KOPT-K1 (cell line): ENCODE results near the gene CELA2B.

Experiments
- H3K27ac ChIP-seq: fragments of 200-600 bp; sonication (generic); 2 replicates; pipeline ENCODE4 v1.5.1; 2016; ENCODE audit warnings: antibody characterized with exemption, mild to moderate bottlenecking, low read depth, low read length; ENCODE audit not compliant: poor library complexity, severe bottlenecking
- H3K36me3 ChIP-seq: fragments of 200-600 bp; sonication (generic); 2 replicates; pipeline ENCODE4 v1.5.1; 2017; ENCODE audit warnings: antibody characterized with exemption, mild to moderate bottlenecking, low read length, moderate library complexity; ENCODE audit not compliant: insufficient read depth
- H3K9me3 ChIP-seq: fragments of 200-600 bp; sonication (generic); 2 replicates; pipeline ENCODE4 v1.5.1; 2017; ENCODE audit warnings: antibody characterized with exemption, low read length, mild to moderate bottlenecking; ENCODE audit not compliant: insufficient read depth, poor library complexity, severe bottlenecking

The CELA2B gene

DNA sequence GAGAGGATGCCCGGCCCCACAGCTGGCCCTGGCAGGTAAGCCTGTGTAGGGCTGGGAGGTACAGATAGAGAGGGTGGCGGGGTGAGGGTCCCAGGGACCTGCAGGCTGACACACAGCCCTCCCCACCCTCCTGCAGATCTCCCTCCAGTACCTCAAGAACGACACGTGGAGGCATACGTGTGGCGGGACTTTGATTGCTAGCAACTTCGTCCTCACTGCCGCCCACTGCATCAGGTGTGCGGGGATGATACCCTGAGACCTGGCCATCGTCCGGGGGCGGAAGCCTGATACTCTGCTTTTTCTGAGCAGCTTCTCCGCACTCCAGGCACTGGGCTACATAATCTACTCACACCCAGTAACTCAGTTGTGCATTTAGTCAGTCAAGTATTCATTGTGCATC is 35.5 kb upstream of the CELA2B start:
- H3K9me3 ChIP-seq, result no peaks in the 10 kb centered on the region
- no peaks in the 10 kb centered on the region for H3K36me3 ChIP-seq
- no peak overlapping the region for H3K27ac ChIP-seq

- no peak overlapping the region for H3K27ac ChIP-seq
- no peaks in the 10 kb centered on the region for H3K36me3 ChIP-seq
- no peaks in the 10 kb centered on the region for H3K9me3 ChIP-seq
Measured at GRCh38 chr1:15441247-15441646, 34.7 kb upstream of the CELA2B start.

DNA sequence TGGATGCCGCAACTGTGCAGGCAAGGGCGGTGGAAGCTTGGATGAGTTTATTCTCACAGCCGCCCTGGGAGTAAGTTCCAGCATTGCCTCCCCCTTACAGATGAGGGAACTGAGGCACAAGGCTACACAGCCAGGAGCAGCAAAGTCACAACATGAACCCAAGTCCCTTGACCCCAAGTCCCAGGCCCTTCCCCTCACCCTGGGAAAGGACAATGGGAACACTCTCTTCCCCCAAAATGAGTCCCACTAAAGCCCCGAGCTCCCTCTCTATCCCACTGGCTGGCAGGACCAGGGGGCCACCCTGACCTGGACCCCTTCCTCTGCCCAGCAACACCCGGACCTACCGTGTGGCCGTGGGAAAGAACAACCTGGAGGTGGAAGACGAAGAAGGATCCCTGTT is 33.8 kb upstream of the CELA2B start:
- Histone ChIP-seq H3K36me3 (no peaks in the 10 kb centered on the region), H3K9me3 (no peaks in the 10 kb centered on the region), H3K27ac (no peak overlapping the region)

DNA sequence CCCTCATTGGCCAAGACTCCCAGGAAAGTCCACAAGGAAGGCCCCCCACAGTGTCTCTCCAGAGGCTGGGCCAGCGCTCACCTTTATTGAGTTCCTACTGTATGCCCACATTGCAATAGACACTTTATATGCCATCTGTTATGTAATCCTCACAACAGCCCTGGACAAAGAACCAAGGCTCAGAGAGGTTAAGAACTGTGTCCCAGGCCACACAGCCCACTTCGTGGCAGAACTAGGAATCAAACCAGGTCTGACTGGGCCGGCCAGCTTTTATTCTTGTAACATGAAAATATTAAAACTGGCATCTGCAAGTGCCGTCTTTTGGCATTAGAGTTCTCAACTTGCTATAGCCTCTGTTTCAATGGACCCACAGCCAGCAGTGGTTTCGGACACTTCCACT is 33.1 kb upstream of the CELA2B start:
- Histone ChIP-seq H3K9me3 (no peaks in the 10 kb centered on the region), H3K27ac (no peak overlapping the region), H3K36me3 (no peaks in the 10 kb centered on the region)

DNA sequence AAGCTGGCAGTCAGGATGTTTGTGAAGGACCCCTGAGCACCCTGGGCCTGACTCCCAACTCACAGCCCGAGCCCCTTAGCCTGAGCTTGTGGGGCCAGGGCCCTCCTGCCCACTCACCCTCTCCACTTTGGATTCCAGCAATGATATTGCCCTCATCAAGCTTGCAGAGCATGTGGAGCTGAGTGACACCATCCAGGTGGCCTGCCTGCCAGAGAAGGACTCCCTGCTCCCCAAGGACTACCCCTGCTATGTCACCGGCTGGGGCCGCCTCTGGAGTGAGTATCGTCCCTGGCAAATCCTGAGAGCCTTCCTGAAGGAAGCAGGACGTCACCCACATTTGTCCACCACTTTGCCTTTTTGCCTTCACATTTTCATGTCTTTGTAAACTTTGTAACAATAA is 32.6 kb upstream of the CELA2B start:
- H3K27ac ChIP-seq, result no peak overlapping the region
- H3K36me3 ChIP-seq, result no peaks in the 10 kb centered on the region
- no peaks in the 10 kb centered on the region for H3K9me3 ChIP-seq

- H3K27ac ChIP-seq, result no peak overlapping the region
Measured at GRCh38 chr1:15444468-15445389, 31.2 kb upstream of the CELA2B start.

GRCh38 chr1:15445390-15446122 is 30.3 kb upstream of the CELA2B start:
- Histone ChIP-seq H3K9me3 (no peaks in the 10 kb centered on the region), H3K36me3 (no peaks in the 10 kb centered on the region), H3K27ac (no peak overlapping the region)

More at GRCh38 chr1:15444468-15445389, 31.2 kb upstream of the CELA2B start:
- H3K9me3 ChIP-seq, result no peaks in the 10 kb centered on the region
- H3K36me3 ChIP-seq, result no peaks in the 10 kb centered on the region

DNA sequence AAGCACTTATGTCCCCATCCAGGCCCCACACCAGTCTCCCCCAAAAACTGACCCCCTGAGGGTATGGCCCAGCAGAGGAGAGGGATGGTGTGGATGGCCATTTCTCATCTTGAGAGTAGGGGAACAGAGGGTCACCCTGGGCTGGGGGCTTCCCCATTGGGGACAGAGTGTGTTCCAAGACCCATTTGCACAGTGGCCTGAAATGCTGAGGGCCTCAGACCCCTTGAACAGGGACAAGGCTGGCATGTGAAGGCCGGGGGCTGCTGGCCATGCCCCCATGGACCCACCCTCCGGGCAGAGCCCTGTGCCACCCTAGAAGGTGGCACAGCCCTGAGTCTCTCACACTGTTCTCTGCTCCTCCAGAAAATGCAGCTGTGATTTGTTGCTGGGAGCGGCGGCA is 29.7 kb upstream of the CELA2B start:
- Histone ChIP-seq H3K27ac (no peak overlapping the region), H3K9me3 (no peaks in the 10 kb centered on the region)

GRCh38 chr1:15448877-15449462 is 26.9 kb upstream of the CELA2B start:
- Histone ChIP-seq H3K27ac (no peak overlapping the region), H3K9me3 (no peaks in the 10 kb centered on the region), H3K36me3 (no peaks in the 10 kb centered on the region)

More for the DNA sequence above, 29.7 kb upstream of the CELA2B start:
- H3K36me3 ChIP-seq, result no peaks in the 10 kb centered on the region

GRCh38 chr1:15449567-15449966 is 26.3 kb upstream of the CELA2B start:
- H3K36me3 ChIP-seq, result no peaks in the 10 kb centered on the region
- H3K27ac ChIP-seq, result no peak overlapping the region
- no peaks in the 10 kb centered on the region for H3K9me3 ChIP-seq

DNA sequence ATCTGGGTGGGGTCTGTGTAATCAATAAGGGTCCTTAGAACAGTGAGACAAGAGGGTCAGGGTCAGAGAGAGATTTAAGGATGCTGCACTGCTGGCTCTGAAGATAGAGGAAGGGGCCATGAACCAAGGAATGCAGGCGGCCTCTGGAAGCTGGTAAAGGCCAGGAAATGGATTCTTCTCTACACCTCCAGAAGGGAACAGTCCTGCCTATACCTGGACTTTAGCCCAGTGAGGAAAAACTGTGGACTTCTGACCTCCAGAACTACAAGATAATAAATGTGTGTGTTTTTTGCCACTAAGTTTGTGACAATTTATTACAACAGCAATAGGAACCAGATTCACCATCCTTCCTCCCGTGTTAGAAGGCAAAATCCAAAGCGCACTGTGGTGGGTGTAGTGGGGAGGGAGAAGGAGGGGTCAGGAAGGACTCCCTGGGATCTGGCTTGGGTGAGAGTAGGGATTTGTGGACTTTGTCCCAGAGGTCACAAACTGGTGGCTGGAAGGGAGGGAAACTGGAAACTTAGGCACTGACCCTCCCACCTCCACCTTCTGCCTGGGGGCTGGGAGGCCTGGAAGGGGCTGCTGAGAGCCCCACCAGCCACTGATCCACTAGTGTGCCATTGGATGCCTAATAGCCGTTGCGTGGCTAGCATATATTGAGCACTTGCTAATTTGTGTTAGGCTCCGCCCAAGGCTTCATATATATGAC is 24.7 kb upstream of the CELA2B start:
- no peak overlapping the region for H3K27ac ChIP-seq
- H3K9me3 ChIP-seq, result no peaks in the 10 kb centered on the region

GRCh38 chr1:15452216-15452615 is 23.7 kb upstream of the CELA2B start:
- Histone ChIP-seq H3K36me3 (no peaks in the 10 kb centered on the region), H3K9me3 (no peaks in the 10 kb centered on the region), H3K27ac (no peak overlapping the region)

More for the DNA sequence above, 24.7 kb upstream of the CELA2B start:
- no peaks in the 10 kb centered on the region for H3K36me3 ChIP-seq

DNA sequence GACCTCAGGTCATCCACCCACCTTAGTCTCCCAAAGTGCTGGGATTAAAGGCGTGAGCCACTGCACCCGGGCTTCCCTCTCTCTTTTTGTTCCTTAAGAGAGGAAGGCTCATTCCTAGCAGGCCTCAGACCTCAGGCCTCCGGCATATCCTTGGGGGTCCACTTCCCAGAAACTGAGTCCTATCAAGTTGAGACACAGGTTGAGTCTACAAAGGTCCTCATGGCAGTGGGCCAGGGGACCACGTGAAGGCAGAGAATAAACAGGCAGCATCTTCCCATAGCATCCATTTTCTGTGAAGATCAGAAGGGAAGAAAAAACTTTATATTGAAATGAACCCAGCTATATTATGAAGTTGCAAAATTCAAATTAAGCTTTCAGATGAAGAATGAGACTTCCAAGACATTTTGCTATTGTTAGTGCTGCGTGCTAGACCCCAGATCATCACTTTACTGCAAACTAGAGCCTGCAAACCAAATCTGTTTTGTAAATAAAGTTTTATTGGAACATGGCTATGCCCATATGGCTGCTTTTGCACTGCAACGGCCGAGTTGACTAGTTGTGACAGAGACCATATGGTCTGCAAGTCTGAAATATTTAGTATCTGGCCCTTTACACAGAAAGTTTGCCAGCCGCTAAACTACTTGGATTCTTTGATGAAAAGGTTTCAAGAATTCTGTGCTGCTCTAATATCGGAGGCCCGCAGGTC is 22.9 kb upstream of the CELA2B start:
- Histone ChIP-seq H3K27ac (no peak overlapping the region), H3K36me3 (no peaks in the 10 kb centered on the region), H3K9me3 (no peaks in the 10 kb centered on the region)

GRCh38 chr1:15453734-15454133 is 22.2 kb upstream of the CELA2B start:
- Histone ChIP-seq H3K36me3 (no peaks in the 10 kb centered on the region), H3K27ac (no peak overlapping the region), H3K9me3 (no peaks in the 10 kb centered on the region)
